GM21723 (cell line): ENCODE results near the gene CAPSL.
"Not testable (repeated sequence)": the region's sequence is repeated elsewhere in the genome, so short reads cannot be mapped to it uniquely, and the experiment has no call there.

ENCODE experiments used
- ATAC-seq: cut with Tn5 transposase; IDR thresholded peaks from one replicate; pipeline ENCODE4 v1.9.1; 2021; ENCODE audit warnings: mild to moderate bottlenecking, moderate library complexity; ENCODE audit not compliant: unreplicated experiment

CAPSL gene

GRCh38 chr5:35938568-35939227 lies at the start of gene CAPSL:
Gene CAPSL, minus strand, starts transcription at chr5:35938622. Its CDS starts 17,502 bp downstream, at chr5:35921120.
- ATAC-seq: no peak

DNA sequence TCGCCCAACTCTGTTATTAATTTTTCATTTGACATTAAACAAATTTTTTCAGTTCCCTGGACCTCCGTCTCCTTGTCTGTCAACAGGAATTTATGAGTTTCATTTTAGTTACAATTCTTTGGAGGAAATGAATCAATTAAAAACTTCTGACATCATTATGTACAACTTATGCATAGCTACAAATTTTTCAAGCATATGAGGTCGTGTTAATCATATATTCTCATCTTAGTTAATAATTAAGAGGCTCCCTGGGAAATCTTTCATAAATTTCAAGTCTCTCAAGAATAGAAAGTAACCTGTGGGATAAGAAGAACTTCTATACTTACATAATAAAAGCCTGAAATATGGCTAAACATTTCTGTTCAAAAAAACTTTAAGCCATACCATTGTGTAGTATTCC lies 49.4 kb upstream of the CAPSL start:
- no peak for ATAC-seq

GRCh38 chr5:35979715-35980114 lies 41.3 kb upstream of the CAPSL start:
- ATAC-seq: no peak

DNA sequence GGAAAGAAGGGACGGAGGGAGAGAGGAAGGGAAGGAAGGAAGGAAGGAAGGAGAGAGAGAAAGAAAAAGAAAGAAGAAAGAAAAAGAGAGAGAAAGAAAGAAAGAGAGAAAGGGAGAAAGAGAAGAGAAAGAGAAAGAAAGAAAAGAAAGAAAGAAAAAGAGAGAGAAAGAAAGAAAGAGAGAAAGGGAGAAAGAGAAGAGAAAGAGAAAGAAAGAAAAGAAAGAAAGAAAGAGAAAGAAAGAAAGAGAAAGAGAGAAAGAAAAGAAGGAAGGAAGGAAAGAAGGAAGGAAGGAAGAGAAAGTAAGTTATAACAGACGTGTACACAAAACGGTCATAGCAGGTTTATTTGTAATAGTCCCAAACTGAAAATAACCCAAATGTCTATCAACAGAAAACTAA lies 38.4 kb upstream of the CAPSL start:
- ATAC-seq: not testable (repeated sequence)

DNA sequence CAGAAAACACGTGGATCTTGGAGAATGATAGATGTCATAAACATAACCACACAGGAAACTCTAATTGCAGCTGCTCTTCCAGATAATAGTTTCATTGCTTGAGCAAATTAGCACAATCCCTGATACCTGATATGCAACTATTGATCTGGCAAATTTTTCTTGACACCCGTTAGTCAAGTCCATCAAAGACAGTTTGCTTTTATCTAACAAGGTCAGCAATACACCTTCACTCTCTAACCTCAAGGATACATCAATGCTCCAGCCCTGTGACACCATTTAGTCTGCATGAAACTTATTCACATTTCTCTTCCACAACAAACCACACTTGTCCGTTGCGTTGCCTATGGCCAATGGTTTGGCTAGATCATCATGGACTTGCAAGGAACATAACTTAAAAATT lies 36.1 kb upstream of the CAPSL start:
- ATAC-seq: no peak

GRCh38 chr5:35971878-35972210 lies 33.4 kb upstream of the CAPSL start:
- no peak for ATAC-seq

DNA sequence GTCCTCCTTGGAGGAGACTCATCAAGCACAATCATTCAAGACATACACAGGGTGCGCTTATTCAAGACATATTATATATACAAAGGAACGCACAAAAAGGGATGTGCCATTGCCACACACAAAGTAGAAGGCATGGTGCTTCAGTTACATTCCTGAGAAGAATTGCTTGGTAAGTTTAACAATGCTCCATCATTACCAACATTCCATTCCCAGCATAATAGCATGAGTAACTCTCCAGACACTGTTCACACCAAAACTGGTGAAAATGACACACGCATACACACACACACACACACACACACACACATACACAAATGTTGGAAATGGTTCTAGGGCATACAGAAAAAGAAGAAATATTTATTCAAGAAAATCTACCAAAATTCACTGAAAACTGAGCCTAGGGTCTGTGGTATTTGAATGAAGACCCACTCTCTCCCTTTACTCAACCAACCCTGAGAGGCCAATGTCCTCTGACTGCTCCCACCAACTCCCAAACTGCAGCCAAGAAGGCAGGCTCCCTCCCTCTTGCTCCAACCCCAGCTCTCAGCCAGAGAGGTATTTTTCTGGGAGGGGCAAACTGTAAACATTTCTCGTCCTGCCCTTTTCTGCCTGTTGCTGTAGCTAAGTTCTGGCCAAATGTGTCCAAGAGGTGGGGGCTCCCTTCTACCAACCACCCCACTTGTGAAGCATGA lies 32.9 kb upstream of the CAPSL start:
- ATAC-seq: no peak

GRCh38 chr5:35963381-35963843 lies 25.0 kb upstream of the CAPSL start:
- ATAC-seq: no peak

GRCh38 chr5:35960328-35960727 lies 21.9 kb upstream of the CAPSL start:
- no peak for ATAC-seq

- ATAC-seq: no peak
These were observed 18.0 kb upstream of the CAPSL start for GRCh38 chr5:35956429-35956828.

DNA sequence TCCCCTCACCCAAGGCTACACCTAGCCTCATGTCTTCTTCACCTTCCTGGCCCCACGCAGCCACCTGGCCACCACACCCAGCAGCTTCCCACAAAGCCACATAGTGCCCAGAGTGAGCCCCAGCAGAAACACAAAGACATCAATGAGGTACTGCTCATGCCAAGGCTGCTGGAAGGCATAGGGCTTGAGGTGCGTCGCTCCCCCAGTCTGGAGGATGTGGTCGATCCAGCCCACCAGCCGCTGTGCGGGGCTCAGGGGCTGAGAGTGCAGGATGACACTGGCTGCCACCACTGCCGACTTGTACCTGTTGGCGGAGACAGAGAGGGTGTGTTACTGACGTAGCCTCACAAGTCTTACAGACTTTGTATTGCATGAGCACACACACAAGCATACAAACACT lies 15.8 kb upstream of the CAPSL start:
- no peak for ATAC-seq

DNA sequence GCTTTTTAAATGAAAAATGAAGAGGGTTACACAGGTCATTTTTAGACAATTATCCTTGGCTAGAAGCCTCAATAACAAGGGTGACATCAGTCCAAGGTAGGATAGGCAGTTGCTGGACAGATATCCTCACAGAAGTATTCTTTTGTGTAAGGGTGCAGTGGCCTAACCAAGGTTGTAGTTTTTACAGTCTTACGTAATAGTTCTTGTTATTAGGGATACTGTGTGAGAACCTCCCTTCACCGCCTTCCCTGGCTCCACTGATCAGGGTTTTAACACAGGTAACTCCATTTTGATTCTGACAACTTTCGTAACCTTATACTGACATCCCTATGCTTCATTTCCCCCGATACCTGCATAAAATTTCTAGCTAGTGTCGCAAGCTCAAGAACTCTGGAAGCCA lies 8.7 kb upstream of the CAPSL start:
- no peak for ATAC-seq

GRCh38 chr5:35939639-35940038 lies 1.2 kb upstream of the CAPSL start:
- ATAC-seq: no peak

DNA sequence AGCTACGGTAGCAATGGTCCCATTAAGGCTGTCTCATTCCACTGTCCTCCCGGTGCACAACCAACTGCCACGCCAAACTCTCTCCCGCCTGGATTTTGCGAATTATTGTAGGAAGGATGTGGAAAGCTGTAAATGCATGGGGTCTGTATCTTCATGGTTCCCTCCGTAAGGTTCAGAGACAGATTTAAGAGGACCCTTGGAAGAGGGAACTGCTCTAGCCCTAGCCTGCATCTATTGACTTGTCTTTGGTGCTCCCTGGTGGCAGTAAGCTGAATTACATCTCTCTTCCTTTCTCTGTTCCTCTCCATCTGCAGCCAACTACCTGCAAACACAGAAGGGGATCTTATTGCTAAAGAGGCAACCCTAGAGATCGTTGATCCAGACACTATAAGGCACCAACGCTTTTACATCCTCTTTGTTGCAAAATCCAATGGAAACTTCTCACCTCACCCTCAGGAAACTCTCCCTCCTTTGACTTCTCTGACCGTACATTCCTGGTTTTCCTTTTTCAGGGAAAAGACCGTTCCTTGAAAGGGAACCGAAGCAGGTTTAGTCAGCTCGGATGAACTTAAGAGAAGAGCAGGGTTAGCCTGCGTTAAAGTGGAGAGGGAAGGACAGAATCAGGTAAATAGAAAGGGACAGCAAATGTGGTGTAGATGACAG lies 11.9 kb downstream of the CAPSL start:
- peak; percentile 53 for ATAC-seq

GRCh38 chr5:35924950-35925722 lies 13.3 kb downstream of the CAPSL start:
- ATAC-seq: peak; percentile 86

DNA sequence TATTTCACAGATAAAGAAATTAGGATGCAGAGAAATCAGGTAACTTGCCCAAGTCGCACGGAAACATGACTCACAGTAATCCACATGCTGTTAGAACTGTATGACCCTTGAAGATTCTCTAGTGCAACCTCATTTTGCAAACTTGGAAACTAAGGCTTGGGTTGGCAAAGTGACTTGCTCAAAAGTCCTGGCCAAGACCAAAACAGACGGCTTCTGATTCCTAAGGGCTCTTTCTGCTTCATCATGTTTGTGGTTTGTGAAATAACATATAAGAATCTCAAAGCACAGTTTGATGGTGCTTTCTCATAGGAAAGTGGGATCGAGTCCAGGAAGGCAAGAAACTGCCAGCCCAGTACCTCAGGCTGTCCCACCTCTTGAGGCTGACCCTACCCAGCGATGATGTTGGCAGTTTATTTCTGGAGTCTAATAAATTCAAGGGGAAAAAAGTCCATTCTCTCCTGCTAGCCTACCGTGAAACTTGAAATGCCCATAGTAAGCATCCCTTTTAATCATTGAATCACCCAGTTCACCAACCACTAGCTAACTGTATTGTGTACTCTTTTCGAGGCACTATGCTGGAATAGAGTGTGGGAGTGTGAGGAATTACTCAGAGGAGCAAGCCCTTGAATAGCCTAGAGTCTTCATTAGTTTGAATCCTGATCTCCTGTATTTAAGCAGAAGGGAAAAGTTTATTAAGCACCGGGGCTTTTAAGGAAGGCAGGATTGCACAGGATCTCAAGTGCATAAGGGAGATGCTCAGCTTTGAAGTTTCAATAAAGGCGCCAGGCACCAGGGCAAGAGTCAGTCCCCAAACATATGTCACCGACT lies 14.1 kb downstream of the CAPSL start:
- ATAC-seq: no peak

DNA sequence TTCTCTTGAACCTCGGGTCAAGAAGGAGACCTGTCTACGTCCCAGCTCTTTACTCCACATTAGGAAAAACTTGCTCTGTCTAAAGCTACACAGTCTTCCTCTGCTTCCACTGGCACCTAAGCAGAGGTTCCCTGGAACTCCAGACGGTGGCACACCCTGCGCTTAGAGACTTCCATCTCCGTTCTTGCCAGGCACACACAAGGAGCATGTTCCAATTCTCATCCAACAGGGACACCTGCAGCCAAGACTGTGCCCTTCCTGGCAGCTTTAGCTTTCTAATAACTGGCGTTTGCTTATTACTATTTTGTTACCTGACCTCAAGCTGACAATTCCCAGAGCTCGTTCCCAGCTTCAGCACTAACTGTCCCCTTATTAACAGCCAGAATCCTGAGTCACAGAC lies 16.0 kb downstream of the CAPSL start:
- ATAC-seq: no peak

DNA sequence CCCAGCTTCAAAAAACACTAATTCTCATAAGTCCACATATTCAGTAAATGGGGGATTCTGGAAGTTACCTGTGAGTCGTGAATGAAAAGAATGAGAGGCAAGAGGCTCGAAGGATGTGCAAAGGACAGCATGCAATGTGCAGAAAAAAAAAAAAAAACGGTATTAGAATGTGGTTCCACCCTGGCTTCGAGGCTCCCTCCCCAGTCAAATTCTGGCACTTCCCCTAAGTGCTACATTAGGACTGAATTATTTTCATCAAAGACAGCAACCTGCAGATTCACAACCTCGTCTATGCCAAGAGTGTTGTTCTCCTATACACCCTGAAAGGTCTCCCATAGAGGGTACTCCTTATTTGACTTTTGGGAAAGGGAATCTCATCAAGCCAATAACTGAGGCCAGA lies 16.5 kb downstream of the CAPSL start:
- no peak for ATAC-seq

DNA sequence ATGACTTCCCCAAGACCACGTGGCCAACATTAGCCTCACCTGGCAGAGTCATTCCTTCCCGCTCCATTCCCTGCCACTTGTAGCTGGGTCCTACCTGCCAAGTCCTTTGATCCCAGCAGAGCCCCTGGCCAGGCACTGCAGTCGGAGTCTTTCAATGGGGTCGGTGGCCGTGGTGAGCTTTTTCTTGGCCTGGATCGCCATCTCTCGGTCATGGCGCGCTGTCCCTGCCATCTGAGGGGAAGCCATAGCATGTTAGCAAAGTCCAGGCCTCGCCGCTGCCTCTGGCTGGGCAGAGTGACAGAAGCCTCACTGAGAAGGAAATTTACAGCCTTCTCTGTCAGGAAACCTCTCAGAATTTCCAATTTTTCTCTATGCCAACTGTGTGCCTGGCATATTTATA lies 17.5 kb downstream of the CAPSL start:
- no peak for ATAC-seq

GRCh38 chr5:35919191-35919590 lies 19.2 kb downstream of the CAPSL start:
- no peak for ATAC-seq

GRCh38 chr5:35908814-35909213 lies 29.6 kb downstream of the CAPSL start:
- ATAC-seq: no peak
